CD4-positive, CD25-positive, alpha-beta regulatory T cell (primary cell): ENCODE data around the gene ERGIC1. TPM values are rescaled to one million over a fixed set of nuclear protein-coding genes. Genes with fewer than 3 reads are reported as not detected.

Experiments used
- ATAC-seq, 2 donors: fragments of 150-1000 bp; cut with Tn5 transposase; one replicate each; pipeline ENCODE4 v1.10.0; 2021; ENCODE audit warnings: low read depth in 2 of 2, moderate number of reproducible peaks in 2 of 2, moderate library complexity in 1 of 2
- DNase-seq, 3 donors: peaks; one replicate each; pipeline versions ENCODE4 v3.0.0 to v3.0.0-alpha.2; 2012 to 2022; ENCODE audit warnings: mixed read lengths in 1 of 3
- H3K27ac ChIP-seq: one replicate; pipeline ENCODE4 v1.7.0; 2013; ENCODE audit warnings: mild to moderate bottlenecking, low read length; ENCODE audit not compliant: insufficient read depth, poor library complexity, severe bottlenecking
- H3K27me3 ChIP-seq: one replicate; pipeline ENCODE4 v1.7.0; 2013; ENCODE audit warnings: low read length; ENCODE audit not compliant: control insufficient read depth, insufficient read depth
- H3K36me3 ChIP-seq: one replicate; pipeline ENCODE4 v1.7.0; 2013; ENCODE audit warnings: mild to moderate bottlenecking, low read length, moderate library complexity; ENCODE audit not compliant: control insufficient read depth, insufficient read depth
- H3K4me1 ChIP-seq: 2 replicates; pipeline ENCODE4 v1.7.0; 2013; ENCODE audit warnings: mild to moderate bottlenecking, low read length; ENCODE audit not compliant: insufficient read depth, control insufficient read depth, poor library complexity, severe bottlenecking
- H3K4me3 ChIP-seq: one replicate; pipeline ENCODE4 v1.7.0; 2013; ENCODE audit warnings: low read depth, mild to moderate bottlenecking, low read length, moderate library complexity
- H3K9me3 ChIP-seq, 2 experiments: 1 replicate in 1 of 2; 2 replicates in 1 of 2; pipeline ENCODE4 v1.7.0; 2013; ENCODE audit warnings: low read length in 2 of 2, mild to moderate bottlenecking in 1 of 2, moderate library complexity in 1 of 2; ENCODE audit not compliant: control insufficient read depth in 2 of 2
- H3K27ac Mint-ChIP-seq, 3 donors: one replicate each; pipeline ENCODE4 v1.8.0; 2020 to 2022; ENCODE audit warnings: mild to moderate bottlenecking in 3 of 3, mixed read lengths in 3 of 3, moderate library complexity in 2 of 3
- H3K27me3 Mint-ChIP-seq: one replicate; pipeline ENCODE4 v1.8.0; 2022; ENCODE audit warnings: mild to moderate bottlenecking, mixed read lengths
- H3K36me3 Mint-ChIP-seq: one replicate; pipeline ENCODE4 v1.8.0; 2020; ENCODE audit warnings: mixed read lengths
- H3K4me1 Mint-ChIP-seq, 4 donors: one replicate each; pipeline ENCODE4 v1.8.0; 2020 to 2022; ENCODE audit warnings: mixed read lengths in 4 of 4, mild to moderate bottlenecking in 1 of 4
- H3K4me3 Mint-ChIP-seq, 4 donors: one replicate each; pipeline ENCODE4 v1.8.0; 2020 to 2022; ENCODE audit warnings: mild to moderate bottlenecking in 4 of 4, mixed read lengths in 4 of 4, moderate library complexity in 3 of 4
- H3K9me3 Mint-ChIP-seq, 7 donors: one replicate each; pipeline ENCODE4 v1.8.0; 2020 to 2022; ENCODE audit warnings: mixed read lengths in 7 of 7, mild to moderate bottlenecking in 3 of 7, moderate library complexity in 2 of 7
- polyA plus RNA-seq, 4 donors: library from polyadenylated mRNA; unstranded; fragments of 300-500 nt; fragmentation: Illumina TruSeq; gene quantifications; one replicate each; pipeline ENCODE4 v1.2.3, GENCODE V29; 2021
- total RNA-seq: library from RNA; stranded (reverse); gene quantifications from one replicate; pipeline ENCODE4 v1.2.3, GENCODE V29; 2022

ERGIC1 gene
- total and polyA plus RNA-seq, 5 donors from 2014 or later, result 15.7 to 58.4 (median 19.9) TPM

DNA sequence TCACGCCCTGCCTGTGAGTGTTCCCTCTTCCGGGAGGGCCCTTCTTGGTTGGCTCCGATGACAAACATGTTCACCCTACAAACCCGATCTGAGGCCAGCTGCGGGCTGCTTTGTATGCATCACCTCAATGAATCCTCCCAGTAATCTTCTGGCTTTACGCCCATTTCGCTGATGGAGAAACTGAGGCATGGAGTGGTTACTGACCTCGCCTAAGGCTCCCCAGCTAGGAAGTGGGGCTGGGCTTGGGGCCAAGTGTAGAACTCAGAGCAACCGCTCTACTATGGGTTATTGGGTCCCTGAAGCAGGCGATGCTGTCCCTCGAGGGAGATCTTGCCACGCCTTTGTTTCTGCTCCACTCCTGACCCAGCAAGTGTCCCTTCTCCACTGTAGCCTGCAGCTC is 86.9 kb downstream of the ERGIC1 start:
- no peak for ATAC-seq
- DNase-seq, result no peak
- no peaks in the 10 kb centered on the region for H3K27me3 Mint-ChIP-seq
- no peaks in the 10 kb centered on the region for H3K27me3 ChIP-seq
- no peaks in the 10 kb centered on the region for H3K9me3 ChIP-seq
- peaks cover 32% of the 10 kb centered on the region for H3K36me3 Mint-ChIP-seq
- H3K4me1 Mint-ChIP-seq, result peaks cover 0 to 14% (median 0%) of the 10 kb centered on the region in 4 donors
- H3K4me3 ChIP-seq, result no peak overlapping the region
- no peak overlapping the region for H3K27ac ChIP-seq
- H3K9me3 Mint-ChIP-seq, result no peaks in the 10 kb centered on the region
- no peaks in the 10 kb centered on the region for H3K4me1 ChIP-seq
- no peak overlapping the region for H3K4me3 Mint-ChIP-seq
- H3K36me3 ChIP-seq, result peaks cover 18% of the 10 kb centered on the region
- H3K27ac Mint-ChIP-seq, result peak overlapping the region in 2 of 3 donors; percentile 20 to 38

DNA sequence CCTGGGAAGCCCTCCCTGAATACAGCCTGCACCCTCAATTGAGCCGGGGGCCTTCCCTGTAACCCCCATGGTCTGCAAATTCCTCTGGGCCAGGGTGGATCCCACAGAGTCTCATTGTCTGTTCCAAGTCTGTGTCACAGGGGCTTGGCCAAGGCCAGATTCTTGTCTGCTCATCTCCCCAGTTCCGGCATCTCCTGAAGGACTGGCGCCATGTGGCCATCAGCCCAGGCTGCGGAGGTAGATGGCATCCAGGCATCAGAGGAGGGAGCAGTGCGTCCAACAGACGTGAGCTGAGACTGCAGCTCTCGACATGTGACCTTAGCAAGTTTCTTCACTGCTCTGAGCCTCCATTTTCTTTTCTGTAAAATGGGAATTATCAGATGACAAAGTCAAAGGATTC is 87.9 kb downstream of the ERGIC1 start:
- ATAC-seq (no peak), DNase-seq (no peak)
- peaks cover 0 to 14% (median 0%) of the 10 kb centered on the region in 4 donors for H3K4me1 Mint-ChIP-seq
- Histone ChIP-seq H3K4me1 (no peaks in the 10 kb centered on the region), H3K9me3 (no peaks in the 10 kb centered on the region), H3K27ac (no peak overlapping the region), H3K36me3 (peaks cover 21% of the 10 kb centered on the region), H3K27me3 (no peaks in the 10 kb centered on the region), H3K4me3 (no peak overlapping the region)
- no peak overlapping the region for H3K4me3 Mint-ChIP-seq
- H3K36me3 Mint-ChIP-seq, result peaks cover 35% of the 10 kb centered on the region
- peak overlapping the region in 1 of 3 donors; percentile 69 for H3K27ac Mint-ChIP-seq
- H3K9me3 Mint-ChIP-seq, result no peaks in the 10 kb centered on the region
- H3K27me3 Mint-ChIP-seq, result no peaks in the 10 kb centered on the region

- Mint-ChIP-seq H3K27ac (peak overlapping the region in 1 of 3 donors; percentile 20), H3K4me1 (peaks cover 0 to 6% (median 0%) of the 10 kb centered on the region in 4 donors), H3K9me3 (no peaks in the 10 kb centered on the region), H3K4me3 (no peak overlapping the region), H3K27me3 (no peaks in the 10 kb centered on the region), H3K36me3 (peaks cover 37% of the 10 kb centered on the region)
- H3K36me3 ChIP-seq, result peaks cover 13% of the 10 kb centered on the region
- H3K4me3 ChIP-seq, result no peak overlapping the region
- DNase-seq (no peak), ATAC-seq (no peak)
- H3K4me1 ChIP-seq, result no peaks in the 10 kb centered on the region
- no peak overlapping the region for H3K27ac ChIP-seq
- H3K9me3 ChIP-seq, result no peaks in the 10 kb centered on the region
- no peaks in the 10 kb centered on the region for H3K27me3 ChIP-seq
Measured at GRCh38 chr5:172923539-172923938, 89.5 kb downstream of the ERGIC1 start.

GRCh38 chr5:172925336-172925948 is 91.4 kb downstream of the ERGIC1 start:
- no peak overlapping the region for H3K4me3 Mint-ChIP-seq
- H3K9me3 Mint-ChIP-seq, result no peaks in the 10 kb centered on the region
- no peaks in the 10 kb centered on the region for H3K27me3 Mint-ChIP-seq
- no peaks in the 10 kb centered on the region for H3K4me1 Mint-ChIP-seq
- no peak overlapping the region for H3K27ac Mint-ChIP-seq
- no peak for ATAC-seq
- no peak for DNase-seq
- no peak overlapping the region for H3K4me3 ChIP-seq
- H3K4me1 ChIP-seq, result no peaks in the 10 kb centered on the region
- H3K36me3 Mint-ChIP-seq, result peaks cover 33% of the 10 kb centered on the region
- H3K9me3 ChIP-seq, result no peaks in the 10 kb centered on the region
- peaks cover 8% of the 10 kb centered on the region for H3K36me3 ChIP-seq
- no peaks in the 10 kb centered on the region for H3K27me3 ChIP-seq
- H3K27ac ChIP-seq, result no peak overlapping the region

GRCh38 chr5:172926008-172926523 is 92.0 kb downstream of the ERGIC1 start:
- Mint-ChIP-seq H3K27me3 (no peaks in the 10 kb centered on the region), H3K4me1 (no peaks in the 10 kb centered on the region), H3K4me3 (no peak overlapping the region), H3K9me3 (no peaks in the 10 kb centered on the region), H3K36me3 (peaks cover 33% of the 10 kb centered on the region), H3K27ac (peak overlapping the region in 1 of 3 donors; percentile 25)
- H3K36me3 ChIP-seq, result peaks cover 8% of the 10 kb centered on the region
- no peak overlapping the region for H3K4me3 ChIP-seq
- DNase-seq, result no peak
- H3K27ac ChIP-seq, result no peak overlapping the region
- no peaks in the 10 kb centered on the region for H3K27me3 ChIP-seq
- no peaks in the 10 kb centered on the region for H3K4me1 ChIP-seq
- ATAC-seq, result no peak
- no peaks in the 10 kb centered on the region for H3K9me3 ChIP-seq

- peaks cover 8% of the 10 kb centered on the region for H3K36me3 ChIP-seq
Measured at GRCh38 chr5:172926796-172927195, 92.7 kb downstream of the ERGIC1 start.

DNA sequence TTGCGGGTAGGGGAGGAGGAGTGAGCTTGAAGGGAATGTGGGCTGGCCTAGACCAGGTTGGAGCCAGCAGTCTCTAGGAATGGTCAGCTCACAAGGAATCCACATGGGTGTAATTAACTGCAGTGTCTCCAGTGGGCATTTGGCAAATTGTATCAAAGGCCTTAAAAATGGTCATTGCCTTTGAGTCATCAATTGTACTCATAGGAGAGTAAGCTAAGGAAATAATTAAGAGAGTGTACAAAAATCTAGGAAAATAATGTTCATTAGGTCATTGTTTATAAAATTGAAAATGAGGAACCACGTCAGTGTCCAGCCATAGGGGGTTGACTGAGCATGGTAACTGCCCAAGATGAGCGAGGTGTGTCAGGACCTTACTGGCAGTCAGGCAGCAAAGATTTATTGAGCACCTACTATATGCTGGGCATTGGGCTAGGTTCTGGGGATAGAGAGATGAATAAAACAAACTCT is 95.4 kb downstream of the ERGIC1 start:
- H3K9me3 ChIP-seq, result no peaks in the 10 kb centered on the region
- peaks cover 0 to 8% (median 5%) of the 10 kb centered on the region in 4 donors for H3K4me1 Mint-ChIP-seq
- H3K36me3 Mint-ChIP-seq, result peaks cover 25% of the 10 kb centered on the region
- H3K9me3 Mint-ChIP-seq, result no peaks in the 10 kb centered on the region
- H3K27ac ChIP-seq, result no peak overlapping the region
- H3K27me3 ChIP-seq, result no peaks in the 10 kb centered on the region
- H3K27me3 Mint-ChIP-seq, result no peaks in the 10 kb centered on the region
- H3K4me3 ChIP-seq, result no peak overlapping the region
- H3K4me1 ChIP-seq, result no peaks in the 10 kb centered on the region
- ATAC-seq, result no peak
- no peak for DNase-seq
- H3K4me3 Mint-ChIP-seq, result no peak overlapping the region
- peaks cover 4% of the 10 kb centered on the region for H3K36me3 ChIP-seq
- no peak overlapping the region for H3K27ac Mint-ChIP-seq

More at GRCh38 chr5:172926796-172927195, 92.7 kb downstream of the ERGIC1 start:
- Mint-ChIP-seq H3K36me3 (peaks cover 33% of the 10 kb centered on the region), H3K4me3 (no peak overlapping the region), H3K27me3 (no peaks in the 10 kb centered on the region), H3K4me1 (peaks cover 0 to 2% (median 0%) of the 10 kb centered on the region in 4 donors), H3K9me3 (no peaks in the 10 kb centered on the region), H3K27ac (peak overlapping the region in 2 of 3 donors; percentile 32 to 89)
- ATAC-seq (no peak), DNase-seq (no peak)
- Histone ChIP-seq H3K27ac (no peak overlapping the region), H3K4me3 (no peak overlapping the region), H3K27me3 (no peaks in the 10 kb centered on the region), H3K4me1 (no peaks in the 10 kb centered on the region), H3K9me3 (no peaks in the 10 kb centered on the region)
